NCI-H1417 treated with DMSO at 0.1 percent for 48 hours (cell line): ENCODE results near the gene CCNH.

Experiments used
- DNase-seq: peaks from one replicate; lab custom pipeline; 2025; lab: John Stamatoyannopoulos, UW

CCNH gene

DNA sequence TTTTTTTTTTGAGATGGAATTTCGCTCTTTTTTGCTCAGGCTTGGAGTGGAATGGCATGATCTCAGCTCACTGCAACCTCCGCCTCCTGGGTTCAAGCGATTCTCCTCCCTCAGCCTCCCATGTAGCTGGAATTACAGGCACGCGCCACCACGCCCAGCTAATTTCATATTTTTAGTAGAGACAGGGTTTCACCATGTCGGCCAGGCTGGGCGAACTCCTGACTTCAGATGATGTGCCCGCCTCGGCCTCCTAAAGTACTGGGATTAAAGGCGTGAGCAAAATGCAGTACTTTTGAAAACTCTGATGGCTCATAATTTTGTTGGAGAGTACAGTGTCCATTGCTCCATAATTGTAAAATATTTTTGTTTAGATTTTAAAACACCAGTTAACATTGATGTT is 52.6 kb downstream of the CCNH start:
- DNase-seq: no peak

- no peak for DNase-seq
Observed at GRCh38 chr5:87359106-87359505, 53.6 kb downstream of the CCNH start.

DNA sequence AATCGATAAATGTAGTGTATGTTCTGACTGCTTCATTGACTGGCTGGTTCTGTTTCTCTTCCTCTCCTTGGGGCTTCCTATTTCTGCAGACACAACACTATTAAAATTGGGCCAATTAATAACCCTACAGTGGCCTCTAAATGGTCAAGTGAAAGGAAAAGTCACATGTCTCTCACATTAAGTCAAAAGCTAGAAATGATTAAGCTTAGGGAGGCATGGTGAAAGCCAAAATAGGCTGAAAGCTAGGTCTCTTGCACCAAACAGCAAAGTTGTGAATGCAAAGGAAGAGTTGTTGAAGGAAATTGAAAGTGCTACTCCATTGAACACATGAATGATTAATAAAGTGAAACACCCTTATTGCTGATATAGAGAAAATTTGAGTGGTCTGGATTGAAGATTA is 58.2 kb downstream of the CCNH start:
- DNase-seq: no peak

GRCh38 chr5:87347841-87348240 is 64.9 kb downstream of the CCNH start:
- no peak for DNase-seq

GRCh38 chr5:87347272-87347671 is 65.5 kb downstream of the CCNH start:
- no peak for DNase-seq
